ENCODE data around the gene LAMB1. TPM values are rescaled to one million over a fixed set of nuclear protein-coding genes. Genes with fewer than 3 reads are reported as not detected.
A peak's percentile ranks its signal among the peaks of the same experiment; 100 is the strongest.
"Not testable (repeated sequence)": the region's sequence is repeated elsewhere in the genome, so short reads cannot be mapped to it uniquely, and the experiment has no call there.

LAMB1 gene
- total RNA-seq, 2 donors from 2014 or later: not detected

GRCh38 chr7:107921826-107922225, 81.1 kb downstream of the LAMB1 start:
- H3K27ac Mint-ChIP-seq; H3K9me3 Mint-ChIP-seq; H3K27me3 Mint-ChIP-seq; ATAC-seq (replicated peaks); H3K4me3 Mint-ChIP-seq: not testable (repeated sequence)
- peaks cover 93% of the 10 kb centered on the region for H3K36me3 Mint-ChIP-seq (ENCODE audit: low read depth)
- H3K4me1 Mint-ChIP-seq: peaks cover 32% of the 10 kb centered on the region

- Mint-ChIP-seq H3K9me3 (no peaks in the 10 kb centered on the region), H3K4me3 (no peak overlapping the region), H3K36me3 (ENCODE audit: low read depth) (peaks cover 93% of the 10 kb centered on the region), H3K27ac (peak overlapping the region; percentile 27), H3K4me1 (peaks cover 32% of the 10 kb centered on the region), H3K27me3 (no peaks in the 10 kb centered on the region)
- ATAC-seq (replicated peaks): no peak
Measured at GRCh38 chr7:107920048-107920772, 82.8 kb downstream of the LAMB1 start.

GRCh38 chr7:107918948-107919347, 84.0 kb downstream of the LAMB1 start:
- H3K36me3 Mint-ChIP-seq (ENCODE audit: low read depth): peaks cover 94% of the 10 kb centered on the region
- no peak for ATAC-seq (replicated peaks)

GRCh38 chr7:107917763-107918651, 85.0 kb downstream of the LAMB1 start:
- Mint-ChIP-seq H3K27me3 (no peaks in the 10 kb centered on the region), H3K9me3 (no peaks in the 10 kb centered on the region), H3K27ac (peak overlapping the region; percentile 23), H3K36me3 (ENCODE audit: low read depth) (peaks cover 97% of the 10 kb centered on the region), H3K4me3 (no peak overlapping the region), H3K4me1 (peaks cover 33% of the 10 kb centered on the region)
- peak; percentile 38 for ATAC-seq (replicated peaks)

More at GRCh38 chr7:107918948-107919347, 84.0 kb downstream of the LAMB1 start:
- Mint-ChIP-seq H3K4me3 (no peak overlapping the region), H3K27me3 (no peaks in the 10 kb centered on the region), H3K27ac (peak overlapping the region; percentile 23), H3K9me3 (no peaks in the 10 kb centered on the region), H3K4me1 (peaks cover 31% of the 10 kb centered on the region)

- Mint-ChIP-seq H3K4me3 (no peak overlapping the region), H3K27me3 (no peaks in the 10 kb centered on the region), H3K27ac (no peak overlapping the region), H3K36me3 (ENCODE audit: low read depth) (peaks cover 97% of the 10 kb centered on the region), H3K4me1 (peaks cover 28% of the 10 kb centered on the region), H3K9me3 (peaks cover 4% of the 10 kb centered on the region)
- ATAC-seq (replicated peaks): no peak
Measured at GRCh38 chr7:107915541-107915940, 87.4 kb downstream of the LAMB1 start.

GRCh38 chr7:107914831-107915230, 88.1 kb downstream of the LAMB1 start:
- H3K4me3 Mint-ChIP-seq: no peak overlapping the region
- H3K27ac Mint-ChIP-seq: no peak overlapping the region
- peaks cover 4% of the 10 kb centered on the region for H3K9me3 Mint-ChIP-seq
- peaks cover 21% of the 10 kb centered on the region for H3K4me1 Mint-ChIP-seq
- peaks cover 97% of the 10 kb centered on the region for H3K36me3 Mint-ChIP-seq (ENCODE audit: low read depth)
- no peaks in the 10 kb centered on the region for H3K27me3 Mint-ChIP-seq
- no peak for ATAC-seq (replicated peaks)

GRCh38 chr7:107913851-107914250, 89.1 kb downstream of the LAMB1 start:
- no peak for ATAC-seq (replicated peaks)
- peaks cover 4% of the 10 kb centered on the region for H3K9me3 Mint-ChIP-seq
- H3K27ac Mint-ChIP-seq: no peak overlapping the region
- no peak overlapping the region for H3K4me3 Mint-ChIP-seq
- no peaks in the 10 kb centered on the region for H3K27me3 Mint-ChIP-seq
- peaks cover 97% of the 10 kb centered on the region for H3K36me3 Mint-ChIP-seq (ENCODE audit: low read depth)
- peaks cover 26% of the 10 kb centered on the region for H3K4me1 Mint-ChIP-seq

- Mint-ChIP-seq H3K4me3 (no peak overlapping the region), H3K36me3 (ENCODE audit: low read depth) (peaks cover 97% of the 10 kb centered on the region), H3K27me3 (no peaks in the 10 kb centered on the region), H3K9me3 (peaks cover 4% of the 10 kb centered on the region), H3K27ac (no peak overlapping the region), H3K4me1 (peaks cover 26% of the 10 kb centered on the region)
- no peak for ATAC-seq (replicated peaks)
Measured at GRCh38 chr7:107911981-107912380, 91.0 kb downstream of the LAMB1 start.

GRCh38 chr7:107909445-107909844, 93.5 kb downstream of the LAMB1 start:
- Mint-ChIP-seq H3K36me3 (ENCODE audit: low read depth) (peaks cover 100% of the 10 kb centered on the region), H3K27ac (no peak overlapping the region), H3K4me3 (no peak overlapping the region), H3K9me3 (peaks cover 4% of the 10 kb centered on the region), H3K27me3 (no peaks in the 10 kb centered on the region), H3K4me1 (peaks cover 23% of the 10 kb centered on the region)
- peak; percentile 47 for ATAC-seq (replicated peaks)

GRCh38 chr7:107907790-107908189, 95.2 kb downstream of the LAMB1 start:
- no peak overlapping the region for H3K27ac Mint-ChIP-seq
- peaks cover 4% of the 10 kb centered on the region for H3K9me3 Mint-ChIP-seq
- H3K36me3 Mint-ChIP-seq (ENCODE audit: low read depth): peaks cover 100% of the 10 kb centered on the region
- no peak overlapping the region for H3K4me3 Mint-ChIP-seq
- no peaks in the 10 kb centered on the region for H3K27me3 Mint-ChIP-seq
- ATAC-seq (replicated peaks): no peak
- peaks cover 13% of the 10 kb centered on the region for H3K4me1 Mint-ChIP-seq

- peaks cover 94% of the 10 kb centered on the region for H3K36me3 Mint-ChIP-seq (ENCODE audit: low read depth)
- H3K4me3 Mint-ChIP-seq: no peak overlapping the region
- no peak for ATAC-seq (replicated peaks)
- H3K4me1 Mint-ChIP-seq: peaks cover 5% of the 10 kb centered on the region
- H3K9me3 Mint-ChIP-seq: no peaks in the 10 kb centered on the region
- H3K27me3 Mint-ChIP-seq: no peaks in the 10 kb centered on the region
- H3K27ac Mint-ChIP-seq: no peak overlapping the region
Measured at GRCh38 chr7:107902381-107902780, 100.6 kb downstream of the LAMB1 start.

- Mint-ChIP-seq H3K27ac (peak overlapping the region; percentile 10), H3K4me3 (no peak overlapping the region), H3K4me1 (peaks cover 20% of the 10 kb centered on the region), H3K27me3 (no peaks in the 10 kb centered on the region), H3K9me3 (no peaks in the 10 kb centered on the region), H3K36me3 (ENCODE audit: low read depth) (peaks cover 94% of the 10 kb centered on the region)
- no peak for ATAC-seq (replicated peaks)
Measured at GRCh38 chr7:107900496-107901015, 102.4 kb downstream of the LAMB1 start.

GRCh38 chr7:107898997-107899594, 103.9 kb downstream of the LAMB1 start:
- no peaks in the 10 kb centered on the region for H3K27me3 Mint-ChIP-seq
- no peaks in the 10 kb centered on the region for H3K9me3 Mint-ChIP-seq

GRCh38 chr7:107892367-107892741, 110.6 kb downstream of the LAMB1 start:
- ATAC-seq (replicated peaks); H3K27me3 Mint-ChIP-seq; H3K9me3 Mint-ChIP-seq: not testable (repeated sequence)
- H3K4me1 Mint-ChIP-seq: peaks cover 34% of the 10 kb centered on the region
- peak overlapping the region; percentile 99 for H3K27ac Mint-ChIP-seq
- peak overlapping the region; percentile 98 for H3K4me3 Mint-ChIP-seq
- peaks cover 58% of the 10 kb centered on the region for H3K36me3 Mint-ChIP-seq (ENCODE audit: low read depth)

More at GRCh38 chr7:107898997-107899594, 103.9 kb downstream of the LAMB1 start:
- H3K27ac Mint-ChIP-seq: no peak overlapping the region
- ATAC-seq (replicated peaks): no peak
- H3K36me3 Mint-ChIP-seq (ENCODE audit: low read depth): peaks cover 94% of the 10 kb centered on the region
- H3K4me1 Mint-ChIP-seq: peaks cover 25% of the 10 kb centered on the region
- H3K4me3 Mint-ChIP-seq: no peak overlapping the region
